ENCODE data around the gene GPD1. TPM values are rescaled to one million over a fixed set of nuclear protein-coding genes. Genes with fewer than 3 reads are reported as not detected.
"Not testable (repeated sequence)": the region's sequence is repeated elsewhere in the genome, so short reads cannot be mapped to it uniquely, and the experiment has no call there.

Gene GPD1
- polyA plus RNA-seq, 4 donors, result 47.0 to 70.4 (median 67.1) TPM

DNA sequence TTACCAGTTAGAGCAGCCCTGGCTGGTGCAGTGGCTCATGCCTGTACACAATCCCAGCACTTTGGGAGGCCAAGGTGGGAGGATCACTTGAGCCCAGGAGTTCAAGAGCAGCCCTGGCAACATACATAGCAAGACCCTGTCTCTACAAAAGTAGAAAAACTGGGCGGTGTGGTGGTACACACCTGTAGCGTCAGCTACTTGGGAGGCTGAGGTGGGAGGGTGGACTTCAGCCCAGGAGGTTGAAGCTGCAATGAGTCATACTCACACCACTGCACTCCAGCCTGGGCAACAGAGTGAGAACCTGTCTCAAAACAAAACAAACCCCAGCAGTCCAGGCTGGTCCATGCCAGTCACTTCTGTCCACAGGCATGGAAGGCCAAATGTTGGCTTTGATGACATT lies 15.6 kb downstream of the GPD1 start:
- DNase-seq (ENCODE audit: low read depth in 4 of 4, low spot score in 2 of 4), result no peak

DNA sequence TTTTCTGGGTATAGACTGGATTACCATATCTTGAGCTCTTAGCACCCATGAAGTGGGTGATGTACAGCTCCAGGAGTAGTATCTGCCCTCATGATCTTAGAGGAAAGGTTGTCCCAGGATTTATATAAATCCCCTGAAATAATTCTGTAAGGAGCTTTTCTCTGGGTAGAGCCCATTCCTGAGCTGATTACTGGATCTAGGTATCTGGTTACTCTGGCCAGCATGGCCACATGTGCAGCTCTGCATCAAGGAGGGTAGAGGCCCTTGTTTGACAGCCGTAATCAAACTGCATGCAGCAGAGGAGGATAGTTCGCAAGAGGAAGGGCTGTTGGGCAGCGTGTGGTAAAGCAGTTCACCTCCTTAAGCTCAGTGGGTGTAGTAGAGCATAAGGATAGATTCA lies 16.7 kb downstream of the GPD1 start:
- no peak for DNase-seq (ENCODE audit: low read depth in 4 of 4, low spot score in 2 of 4)

DNA sequence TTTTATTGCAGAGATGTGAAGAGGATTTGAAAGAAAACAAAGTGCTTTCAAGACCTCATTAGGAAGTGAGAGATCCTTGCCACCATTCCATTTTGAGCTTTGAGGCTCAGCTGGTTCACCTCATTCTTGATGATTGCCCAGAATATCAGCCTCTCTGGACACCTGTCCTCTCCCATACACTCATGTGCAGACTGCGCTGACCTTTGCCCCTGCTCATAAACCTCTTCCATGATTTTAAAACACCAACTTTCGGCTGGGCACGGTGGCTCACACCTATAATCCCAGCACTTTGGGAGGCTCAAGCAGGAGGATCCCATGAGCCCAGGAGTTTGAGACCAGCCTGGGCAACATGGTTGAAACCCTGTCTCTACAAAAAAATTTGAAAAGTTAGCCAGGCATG lies 17.1 kb downstream of the GPD1 start:
- DNase-seq (ENCODE audit: low read depth in 4 of 4, low spot score in 2 of 4), result no peak

DNA sequence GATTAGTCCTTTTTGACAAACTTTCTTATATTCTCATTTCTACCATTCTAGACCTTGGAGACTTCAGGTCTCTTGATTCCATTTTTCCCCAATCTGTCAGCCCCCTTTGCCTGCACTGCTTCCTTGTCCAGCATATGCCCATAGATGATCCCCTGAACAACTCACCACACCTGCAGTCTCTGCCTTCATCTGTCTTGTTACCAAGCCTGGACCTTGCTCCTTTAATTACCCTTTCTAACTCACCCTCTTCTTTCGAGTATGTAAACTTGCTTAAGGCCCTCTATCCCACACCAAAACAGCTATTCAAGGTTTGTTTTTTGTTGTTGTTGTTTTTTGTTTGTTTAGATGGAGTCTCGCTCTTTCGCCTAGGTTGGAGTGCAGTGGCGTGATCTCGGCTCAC lies 17.8 kb downstream of the GPD1 start:
- no peak for DNase-seq (ENCODE audit: low read depth in 4 of 4, low spot score in 2 of 4)

DNA sequence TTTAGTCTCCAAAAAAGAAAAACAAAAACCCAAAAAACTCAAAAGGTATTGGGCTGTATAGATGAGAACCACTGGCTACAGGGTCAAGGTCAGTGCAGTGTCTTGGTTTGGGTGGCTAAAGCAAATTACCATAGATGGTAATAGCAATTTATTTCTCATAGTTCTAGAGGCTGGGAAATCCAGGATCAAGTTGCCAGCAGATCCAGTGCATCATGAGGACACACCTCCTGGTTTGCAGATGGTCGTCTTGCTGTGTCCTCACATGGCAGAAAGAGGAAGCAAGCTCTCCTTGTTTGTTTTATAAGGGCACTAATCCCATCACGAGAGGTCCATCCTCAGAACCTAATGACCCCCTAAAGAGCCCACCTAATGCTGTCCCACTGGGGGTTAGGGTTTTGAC lies 19.4 kb downstream of the GPD1 start:
- no peak for DNase-seq (ENCODE audit: low read depth in 4 of 4, low spot score in 2 of 4)

DNA sequence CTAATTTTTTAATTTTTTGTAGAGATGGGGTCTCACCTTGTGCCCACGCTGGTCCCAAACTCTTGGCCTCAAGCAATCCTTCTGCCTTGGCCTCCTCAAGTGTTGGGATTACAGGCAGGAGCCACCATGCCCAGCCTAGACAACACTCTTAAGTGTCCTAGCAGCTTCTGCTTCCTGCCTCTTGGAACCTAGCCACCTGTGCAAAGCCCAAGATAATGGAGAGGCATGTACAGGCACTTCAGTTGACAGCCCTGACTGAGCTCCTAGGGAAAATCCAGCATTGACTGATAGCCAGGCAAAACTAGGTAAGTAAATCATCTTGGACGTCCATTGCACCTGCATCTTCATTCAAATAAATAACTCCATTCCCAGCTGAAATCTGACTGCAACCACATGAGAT lies 23.7 kb downstream of the GPD1 start:
- DNase-seq (ENCODE audit: low read depth in 4 of 4, low spot score in 2 of 4), result no peak

DNA sequence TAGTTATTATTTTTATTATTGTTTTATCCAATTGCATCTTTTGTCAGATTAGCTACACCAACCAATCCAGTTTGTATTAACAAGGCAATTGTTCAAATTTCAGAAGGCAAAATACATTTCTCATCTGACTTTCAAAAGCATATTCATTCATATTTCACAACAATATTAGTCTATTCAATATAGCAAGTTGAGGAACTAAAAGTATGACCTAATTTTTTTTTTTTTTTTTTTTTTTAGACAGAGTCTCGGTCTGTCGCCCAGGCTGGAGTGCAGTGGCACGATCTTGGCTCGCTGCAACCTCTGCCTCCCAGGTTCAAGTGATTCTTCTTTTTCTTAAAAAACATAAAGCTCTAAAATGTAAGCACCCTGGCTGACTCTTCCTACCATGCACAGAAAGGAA lies 25.5 kb downstream of the GPD1 start:
- DNase-seq (ENCODE audit: low read depth in 4 of 4, low spot score in 2 of 4), result no peak

DNA sequence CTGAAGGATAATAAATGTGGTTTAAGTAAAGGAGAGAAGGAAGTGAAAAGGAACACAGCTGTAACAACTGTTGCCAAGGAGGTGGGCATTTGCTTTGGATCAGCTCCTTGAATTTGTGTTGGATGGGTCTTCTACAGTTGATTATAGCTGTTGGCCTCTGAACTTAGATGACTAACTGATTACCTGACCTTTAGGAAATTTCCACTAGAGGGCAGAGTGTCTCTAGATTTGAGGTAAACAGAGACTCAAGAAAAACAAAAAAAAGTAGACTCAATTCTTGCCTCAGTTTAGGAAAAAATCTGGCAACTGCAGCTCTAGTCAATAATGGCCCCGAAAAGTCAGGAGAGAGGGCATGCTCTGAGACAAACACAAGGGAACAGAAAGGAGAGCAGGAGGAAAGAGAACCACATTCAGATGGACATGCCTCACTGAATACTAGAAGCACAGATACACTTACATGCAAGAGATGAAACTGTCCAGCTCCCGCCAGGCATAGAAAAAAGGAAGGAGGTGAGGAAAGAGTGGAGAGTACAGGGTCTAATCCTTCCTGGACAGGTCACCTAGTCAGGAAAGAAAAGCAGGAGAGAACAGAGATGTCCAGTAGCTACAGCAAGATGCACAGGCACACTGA lies 28.8 kb downstream of the GPD1 start:
- no peak for DNase-seq (ENCODE audit: low read depth in 4 of 4, low spot score in 2 of 4)

DNA sequence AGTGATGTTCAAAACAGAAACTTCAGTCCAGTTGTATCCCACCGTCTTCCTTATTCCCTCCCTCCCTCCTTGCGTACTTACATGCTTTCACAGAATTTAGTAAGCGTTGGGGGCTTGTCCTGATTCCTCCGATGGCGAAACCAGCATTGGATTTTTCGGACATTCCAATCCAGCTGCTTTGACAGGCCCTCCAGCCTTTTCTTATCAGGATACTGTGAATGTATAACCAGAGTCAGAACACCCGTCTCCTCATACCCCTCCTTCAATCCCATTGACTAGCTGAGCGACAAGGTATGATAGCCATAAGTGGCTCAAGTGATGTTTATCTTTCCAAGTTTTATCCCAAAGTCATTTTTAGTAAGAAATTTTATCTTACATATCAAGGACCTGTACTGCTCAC lies 39.2 kb downstream of the GPD1 start:
- no peak for DNase-seq (ENCODE audit: low read depth in 4 of 4, low spot score in 2 of 4)

DNA sequence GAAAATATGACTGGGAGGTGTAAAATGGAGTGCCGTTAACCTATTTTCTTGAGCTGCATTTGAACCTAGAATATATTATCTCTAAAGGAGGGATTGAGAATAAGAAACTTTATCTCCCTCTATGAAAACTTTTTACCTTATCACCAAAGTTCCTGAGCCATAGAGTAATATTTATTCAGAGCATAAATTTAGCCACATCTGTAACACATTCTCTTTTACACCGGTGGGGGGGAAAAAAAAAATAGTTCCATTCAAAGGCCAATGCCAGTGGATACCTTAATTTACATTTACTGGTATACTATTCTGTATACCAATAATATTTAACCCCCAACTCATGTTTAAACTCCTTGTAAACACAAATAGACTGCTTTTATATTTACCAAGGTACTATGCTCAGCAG lies 41.6 kb downstream of the GPD1 start:
- no peak for DNase-seq (ENCODE audit: low read depth in 4 of 4, low spot score in 2 of 4)

DNA sequence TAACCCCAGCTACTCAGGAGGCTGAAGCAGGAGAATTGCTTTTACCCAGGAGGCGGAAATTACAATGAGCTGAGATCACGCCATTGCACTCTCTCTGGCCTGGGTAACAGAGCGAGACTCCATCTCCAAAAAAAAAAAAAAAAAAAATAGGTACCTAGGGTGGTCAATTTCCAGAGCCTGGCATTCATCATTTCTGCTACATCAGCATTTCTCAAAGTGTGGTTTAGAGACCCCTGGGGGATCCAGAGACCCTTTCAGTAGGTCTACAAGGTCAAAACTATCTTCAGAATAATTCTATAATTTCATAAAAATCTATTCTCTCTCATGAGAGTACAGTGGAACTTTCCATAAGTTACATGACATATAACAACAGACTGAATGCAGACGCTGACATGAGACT lies 43.5 kb downstream of the GPD1 start:
- no peak for DNase-seq (ENCODE audit: low read depth in 4 of 4, low spot score in 2 of 4)

DNA sequence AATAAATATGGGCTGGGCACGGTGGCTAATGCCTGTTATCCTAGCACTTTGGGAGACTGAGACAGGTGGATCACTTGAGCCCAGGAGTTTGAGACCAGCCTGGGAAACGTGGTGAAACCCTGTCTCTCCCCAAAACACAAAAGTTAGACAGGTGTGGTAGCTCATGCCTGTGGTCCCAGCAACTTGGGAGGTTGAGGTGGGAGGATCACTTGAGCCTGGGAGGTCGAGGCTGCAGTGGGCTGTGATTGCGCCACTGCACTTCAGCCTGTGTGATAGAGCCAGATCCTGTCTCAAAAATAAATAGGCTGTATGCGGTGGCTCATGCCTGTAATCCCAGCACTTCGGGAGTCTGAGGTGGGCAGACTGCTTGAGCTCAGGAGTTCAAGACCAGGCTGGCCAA lies 44.2 kb downstream of the GPD1 start:
- not testable (repeated sequence) for DNase-seq (ENCODE audit: low read depth in 4 of 4, low spot score in 2 of 4)

DNA sequence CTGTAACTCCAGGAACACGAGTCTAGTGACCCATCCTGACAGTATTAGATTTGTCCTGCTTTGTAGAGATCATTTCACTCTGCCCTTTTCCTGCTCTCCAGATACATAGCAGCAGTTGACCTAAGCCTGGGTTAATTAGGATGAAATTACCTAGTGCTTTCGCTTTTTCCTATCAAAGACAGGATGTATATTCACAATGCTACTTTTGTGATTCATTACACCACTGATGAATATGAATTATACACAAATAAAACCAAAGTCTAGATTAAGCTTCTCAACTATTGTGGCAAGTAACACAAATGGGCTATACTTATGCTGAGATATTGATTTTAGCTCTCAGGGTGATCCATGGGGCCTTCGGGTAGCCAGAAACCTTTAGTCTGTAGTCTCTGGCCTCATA lies 45.5 kb downstream of the GPD1 start:
- no peak for DNase-seq (ENCODE audit: low read depth in 4 of 4, low spot score in 2 of 4)

DNA sequence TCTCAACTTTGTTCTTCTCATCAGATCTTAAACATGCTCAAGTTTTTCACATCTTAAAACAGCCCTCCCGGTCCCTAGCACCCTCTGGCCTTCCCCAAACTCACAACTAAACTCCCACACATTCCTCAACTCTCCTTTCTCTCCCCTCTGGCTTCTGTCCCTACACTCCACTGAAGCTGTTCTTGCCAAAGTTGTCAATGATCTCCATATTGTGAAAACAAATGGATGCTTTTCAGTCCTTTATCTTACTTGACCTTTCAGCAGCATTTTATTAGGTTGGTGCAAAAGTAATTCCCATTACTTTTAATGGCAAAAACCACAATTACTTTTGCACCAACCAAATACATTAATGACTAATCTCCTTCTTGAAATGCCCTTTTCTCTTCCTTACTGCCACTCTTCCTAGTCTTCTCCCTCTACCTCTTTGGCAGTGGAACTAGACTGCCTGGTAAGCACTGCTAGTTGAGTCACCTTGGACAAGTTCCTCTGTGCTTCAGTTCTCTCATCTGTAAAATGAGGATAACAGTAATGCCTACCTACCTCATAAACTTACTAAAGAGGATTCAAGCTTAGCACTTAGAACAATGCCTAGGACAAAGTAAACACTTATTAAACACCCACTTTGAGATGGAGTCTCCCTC lies 47.4 kb downstream of the GPD1 start:
- DNase-seq (ENCODE audit: low read depth in 4 of 4, low spot score in 2 of 4), result no peak

DNA sequence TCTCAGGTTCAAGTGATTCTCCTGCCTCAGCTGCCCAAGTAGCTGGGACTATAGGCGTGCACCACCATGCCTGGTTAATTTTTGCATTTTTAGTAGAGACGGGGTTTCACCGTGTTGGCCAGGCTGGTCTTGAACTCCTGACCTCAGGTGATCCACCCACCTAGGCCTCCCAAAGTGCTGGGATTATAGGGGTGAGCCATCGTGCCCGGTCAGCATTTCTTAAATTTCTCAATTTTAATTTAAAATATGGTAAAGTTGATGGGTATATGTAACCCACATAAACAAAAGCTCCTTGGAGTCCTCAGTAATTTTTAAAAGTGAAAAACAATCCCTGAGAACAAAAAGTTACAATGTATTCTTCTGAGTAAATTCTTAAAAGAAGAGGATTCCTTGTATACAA lies 51.1 kb downstream of the GPD1 start:
- not testable (repeated sequence) for DNase-seq (ENCODE audit: low read depth in 4 of 4, low spot score in 2 of 4)

DNA sequence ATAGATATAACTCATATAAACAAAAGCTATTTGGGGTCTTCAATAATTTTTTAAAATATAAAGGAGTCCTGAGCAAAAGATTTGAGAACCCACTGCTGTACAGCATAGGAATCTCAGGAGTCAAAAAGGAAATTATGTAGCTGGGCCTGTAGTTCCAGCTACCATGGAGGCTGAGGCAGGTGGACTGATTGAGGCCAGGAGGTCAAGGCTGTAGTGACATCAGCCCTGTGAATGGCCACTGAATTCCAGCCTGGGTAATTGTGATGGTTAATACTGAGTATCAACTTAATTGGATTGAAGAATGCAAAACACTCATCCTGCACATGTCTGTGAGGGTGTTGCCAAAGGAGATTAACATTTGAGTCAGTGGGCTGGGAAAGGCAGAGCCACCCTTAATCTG lies 52.8 kb downstream of the GPD1 start:
- no peak for DNase-seq (ENCODE audit: low read depth in 4 of 4, low spot score in 2 of 4)

DNA sequence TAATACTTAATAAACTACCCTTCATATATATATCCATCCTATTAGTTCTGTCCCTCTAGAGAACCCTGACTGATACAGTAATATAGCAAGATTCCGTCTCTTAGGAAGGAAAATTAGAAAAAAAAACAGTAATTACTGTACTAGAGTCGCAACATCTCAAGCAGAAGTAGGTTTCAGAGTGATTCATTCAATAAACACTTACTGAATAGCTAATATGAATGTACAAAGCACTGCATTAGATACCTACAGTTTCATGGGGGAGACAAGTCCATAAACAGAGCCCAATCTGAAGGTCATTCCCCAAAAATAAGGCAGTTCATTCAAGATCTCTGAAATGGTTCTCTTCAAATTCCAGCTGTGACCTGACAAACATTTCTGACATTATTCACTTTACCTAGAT lies 53.5 kb downstream of the GPD1 start:
- DNase-seq (ENCODE audit: low read depth in 4 of 4, low spot score in 2 of 4), result no peak

DNA sequence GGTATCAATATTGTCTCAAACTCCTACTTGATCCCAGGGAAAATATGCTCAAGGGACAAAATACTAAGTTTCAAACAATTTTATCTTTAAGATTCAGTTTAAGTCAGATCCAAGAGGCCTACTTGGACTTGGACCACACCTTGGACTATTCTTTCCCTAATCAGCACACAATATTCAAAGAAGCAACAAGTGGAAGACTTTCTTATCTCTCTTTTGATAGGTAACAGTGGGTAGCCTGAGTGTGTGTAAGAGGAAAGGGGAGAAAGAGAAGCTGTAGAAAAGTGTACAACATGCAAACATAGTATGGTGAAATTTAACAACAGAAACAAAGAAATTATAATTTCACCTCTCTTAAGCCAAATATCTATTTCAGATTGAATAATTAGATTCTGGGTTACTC lies 56.8 kb downstream of the GPD1 start:
- no peak for DNase-seq (ENCODE audit: low read depth in 4 of 4, low spot score in 2 of 4)

Other genes starting within 250 kb of the GPD1 start
- gene FAIM2, start 200.1 kb upstream of the GPD1 start, polyA plus RNA-seq (ENCODE audit: insufficient read length in 4 of 4), result 1 to 10 TPM; 3.0 to 5.8 (median 4.7) TPM
- gene AQP2, start 153.3 kb upstream of the GPD1 start, polyA plus RNA-seq (ENCODE audit: insufficient read length in 4 of 4), result 100 to 1,000 TPM; 112 to 216 (median 113) TPM
- gene AQP5, start 142.1 kb upstream of the GPD1 start, polyA plus RNA-seq (ENCODE audit: insufficient read length in 4 of 4), result 1 to 10 TPM; 2.2 to 3.2 (median 2.6) TPM
- gene AQP6, start 131.1 kb upstream of the GPD1 start, polyA plus RNA-seq (ENCODE audit: insufficient read length in 4 of 4), result 10 to 100 TPM; 13.5 to 23.7 (median 20.8) TPM
- 10 to 100 TPM; 44.5 to 53.4 (median 47.8) TPM for gene RACGAP1, start 78.5 kb upstream of the GPD1 start, polyA plus RNA-seq (ENCODE audit: insufficient read length in 4 of 4)
- gene ASIC1, start 46.4 kb upstream of the GPD1 start, polyA plus RNA-seq (ENCODE audit: insufficient read length in 4 of 4), result 1 to 10 TPM; 3.3 to 6.0 (median 5.5) TPM
- 100 to 1,000 TPM; 161 to 206 (median 185) TPM for gene SMARCD1, start 18.7 kb upstream of the GPD1 start, polyA plus RNA-seq (ENCODE audit: insufficient read length in 4 of 4)
- gene COX14, start 8.2 kb downstream of the GPD1 start, polyA plus RNA-seq (ENCODE audit: insufficient read length in 4 of 4), result 10 to 100 TPM; 50.0 to 62.2 (median 53.7) TPM
- 10 to 100 TPM; 67.7 to 86.7 (median 78.3) TPM for gene CERS5, start 63.4 kb downstream of the GPD1 start, polyA plus RNA-seq (ENCODE audit: insufficient read length in 4 of 4)
- gene LIMA1, start 179.5 kb downstream of the GPD1 start, polyA plus RNA-seq (ENCODE audit: insufficient read length in 4 of 4), result 100 to 1,000 TPM in 1 of 4 donors, 10 to 100 TPM in 3; 82.6 to 102 (median 83.0) TPM